Activated naive CD4-positive, alpha-beta T cell treated with anti-CD3 and anti-CD28 coated beads, Interleukin-2, amount 50 U/mL, for 72 hours (primary cell): ENCODE results near the gene ZNF470. TPM values are rescaled to one million over a fixed set of nuclear protein-coding genes. Genes with fewer than 3 reads are reported as not detected.
A peak's percentile ranks its signal among the peaks of the same experiment; 100 is the strongest.

Source experiments
- ATAC-seq, 2 donors: fragments of 150-1000 bp; cut with Tn5 transposase; 2 replicates each; pipeline ENCODE4 v1.10.0; 2021; ENCODE audit warnings: mild to moderate bottlenecking in 2 of 2, moderate library complexity in 2 of 2
- DNase-seq, 2 donors: peaks; one replicate each; pipeline ENCODE4 v3.0.0; 2021 to 2022; ENCODE audit warnings: low spot score in 2 of 2
- H3K27ac Mint-ChIP-seq, 2 donors: one replicate each; pipeline ENCODE4 v1.8.0; 2022; ENCODE audit warnings: mild to moderate bottlenecking in 2 of 2, mixed read lengths in 2 of 2
- H3K36me3 Mint-ChIP-seq, 2 donors: one replicate each; pipeline ENCODE4 v1.8.0; 2022; ENCODE audit warnings: mixed read lengths in 2 of 2
- H3K9me3 Mint-ChIP-seq, 2 donors: one replicate each; pipeline ENCODE4 v1.8.0; 2022; ENCODE audit warnings: mixed read lengths in 2 of 2
- total RNA-seq, 2 donors: library from RNA; stranded (reverse); gene quantifications; one replicate each; pipeline ENCODE4 v1.2.3, GENCODE V29; 2022

ZNF470 gene
- total RNA-seq, 2 donors from 2014 or later = 4.4 to 6.3 TPM

- no peak for DNase-seq
Observed at GRCh38 chr19:56595548-56595899, 28.3 kb downstream of the ZNF470 start.

GRCh38 chr19:56596676-56597075 is 29.4 kb downstream of the ZNF470 start:
- Mint-ChIP-seq H3K36me3 (peaks cover 48 to 66% of the 10 kb centered on the region in 2 donors), H3K9me3 (peaks cover 18 to 51% of the 10 kb centered on the region in 2 donors), H3K27ac (peak overlapping the region in 1 of 2 donors; percentile 82)
- no peak for ATAC-seq
- DNase-seq = no peak

More at GRCh38 chr19:56595548-56595899, 28.3 kb downstream of the ZNF470 start:
- peak; percentile 55 to 59 for ATAC-seq
- Mint-ChIP-seq H3K36me3 (peaks cover 36 to 57% of the 10 kb centered on the region in 2 donors), H3K9me3 (peaks cover 13 to 46% of the 10 kb centered on the region in 2 donors), H3K27ac (peak overlapping the region; percentile 82 to 95)

GRCh38 chr19:56597696-56598095 is 30.4 kb downstream of the ZNF470 start:
- no peak overlapping the region for H3K27ac Mint-ChIP-seq
- DNase-seq = no peak
- peaks cover 23 to 44% of the 10 kb centered on the region in 2 donors for H3K9me3 Mint-ChIP-seq
- H3K36me3 Mint-ChIP-seq = peaks cover 53 to 74% of the 10 kb centered on the region in 2 donors
- no peak for ATAC-seq

GRCh38 chr19:56601375-56601774 is 34.1 kb downstream of the ZNF470 start:
- Mint-ChIP-seq H3K9me3 (peaks cover 39 to 41% of the 10 kb centered on the region in 2 donors), H3K36me3 (peaks cover 63 to 88% of the 10 kb centered on the region in 2 donors), H3K27ac (no peak overlapping the region)
- DNase-seq (no peak), ATAC-seq (no peak)

- DNase-seq (no peak), ATAC-seq (no peak)
- H3K9me3 Mint-ChIP-seq = peaks cover 39 to 46% of the 10 kb centered on the region in 2 donors
- no peak overlapping the region for H3K27ac Mint-ChIP-seq
- H3K36me3 Mint-ChIP-seq = peaks cover 72 to 88% of the 10 kb centered on the region in 2 donors
Observed at GRCh38 chr19:56603829-56604228, 36.6 kb downstream of the ZNF470 start.

- no peak for ATAC-seq
- Mint-ChIP-seq H3K36me3 (peaks cover 81 to 91% of the 10 kb centered on the region in 2 donors), H3K27ac (no peak overlapping the region), H3K9me3 (peaks cover 54 to 55% of the 10 kb centered on the region in 2 donors)
- DNase-seq = no peak
Observed at GRCh38 chr19:56608274-56608964, 41.2 kb downstream of the ZNF470 start.

- Mint-ChIP-seq H3K27ac (no peak overlapping the region), H3K36me3 (peaks cover 94 to 95% of the 10 kb centered on the region in 2 donors), H3K9me3 (peaks cover 63 to 67% of the 10 kb centered on the region in 2 donors)
- ATAC-seq = no peak
- DNase-seq = no peak
Observed at GRCh38 chr19:56611288-56611687, 44.0 kb downstream of the ZNF470 start.

GRCh38 chr19:56612737-56613136 is 45.5 kb downstream of the ZNF470 start:
- H3K27ac Mint-ChIP-seq = no peak overlapping the region
- H3K36me3 Mint-ChIP-seq = peaks cover 96% of the 10 kb centered on the region in 2 donors
- DNase-seq (no peak), ATAC-seq (no peak)
- peaks cover 76 to 79% of the 10 kb centered on the region in 2 donors for H3K9me3 Mint-ChIP-seq

GRCh38 chr19:56613639-56614038 is 46.4 kb downstream of the ZNF470 start:
- ATAC-seq (no peak), DNase-seq (no peak)
- Mint-ChIP-seq H3K9me3 (peaks cover 74 to 77% of the 10 kb centered on the region in 2 donors), H3K27ac (no peak overlapping the region), H3K36me3 (peaks cover 96% of the 10 kb centered on the region in 2 donors)

- Mint-ChIP-seq H3K9me3 (peaks cover 60 to 69% of the 10 kb centered on the region in 2 donors), H3K27ac (no peak overlapping the region), H3K36me3 (peaks cover 90 to 92% of the 10 kb centered on the region in 2 donors)
- DNase-seq (no peak), ATAC-seq (no peak)
Observed at GRCh38 chr19:56617531-56617930, 50.3 kb downstream of the ZNF470 start.

GRCh38 chr19:56619121-56619520 is 51.9 kb downstream of the ZNF470 start:
- Mint-ChIP-seq H3K27ac (no peak overlapping the region), H3K9me3 (peaks cover 46 to 62% of the 10 kb centered on the region in 2 donors), H3K36me3 (peaks cover 88 to 91% of the 10 kb centered on the region in 2 donors)
- DNase-seq (no peak), ATAC-seq (no peak)

- H3K36me3 Mint-ChIP-seq = peaks cover 77 to 82% of the 10 kb centered on the region in 2 donors
- H3K9me3 Mint-ChIP-seq = peaks cover 26 to 47% of the 10 kb centered on the region in 2 donors
- ATAC-seq (no peak), DNase-seq (no peak)
- H3K27ac Mint-ChIP-seq = no peak overlapping the region
Observed at GRCh38 chr19:56622374-56622773, 55.1 kb downstream of the ZNF470 start.

GRCh38 chr19:56623006-56623405 is 55.7 kb downstream of the ZNF470 start:
- H3K36me3 Mint-ChIP-seq = peaks cover 77 to 82% of the 10 kb centered on the region in 2 donors
- peaks cover 25 to 47% of the 10 kb centered on the region in 2 donors for H3K9me3 Mint-ChIP-seq
- DNase-seq (no peak), ATAC-seq (no peak)
- H3K27ac Mint-ChIP-seq = no peak overlapping the region

GRCh38 chr19:56625708-56626107 is 58.4 kb downstream of the ZNF470 start:
- peaks cover 33 to 53% of the 10 kb centered on the region in 2 donors for H3K9me3 Mint-ChIP-seq
- ATAC-seq = no peak
- no peak for DNase-seq
- peaks cover 71 to 79% of the 10 kb centered on the region in 2 donors for H3K36me3 Mint-ChIP-seq
- no peak overlapping the region for H3K27ac Mint-ChIP-seq

- DNase-seq (no peak), ATAC-seq (no peak)
- Mint-ChIP-seq H3K9me3 (peaks cover 41 to 43% of the 10 kb centered on the region in 2 donors), H3K36me3 (peaks cover 50 to 54% of the 10 kb centered on the region in 2 donors), H3K27ac (no peak overlapping the region)
Observed at GRCh38 chr19:56633021-56633420, 65.8 kb downstream of the ZNF470 start.

- peaks cover 32 to 39% of the 10 kb centered on the region in 2 donors for H3K9me3 Mint-ChIP-seq
- DNase-seq (peak in 1 of 2 donors; percentile 65), ATAC-seq (peak in 1 of 2 donors; percentile 68)
- no peak overlapping the region for H3K27ac Mint-ChIP-seq
- H3K36me3 Mint-ChIP-seq = peaks cover 41% of the 10 kb centered on the region in 2 donors
Observed at GRCh38 chr19:56637976-56638555, 70.8 kb downstream of the ZNF470 start.
